ENCODE measurements around the gene TRIM67. TPM values are rescaled to one million over a fixed set of nuclear protein-coding genes. Genes with fewer than 3 reads are reported as not detected.

TRIM67 gene
- total and polyA plus RNA-seq, 2 of the 4 experiments (the other 2 are of a cell fraction) = not detected

- H3K56ac ChIP-seq (ENCODE audit: extremely low read depth, insufficient read depth, low read length) = no peak overlapping the region
- H3K79me1 ChIP-seq (ENCODE audit: low read depth in 1 of 2, low read length in 2 of 2) = no peaks in the 10 kb centered on the region
- H3K18ac ChIP-seq (ENCODE audit: low read depth, low read length) = no peak overlapping the region
- dilution Hi-C loops (cut with HindIII; ENCODE audit: low sequenced_read_pairs, unreplicated experiment) = no loop called here
- H3K9me1 ChIP-seq (ENCODE audit: insufficient read depth, low read length) = no peaks in the 10 kb centered on the region
- H3K9ac ChIP-seq (ENCODE audit: low read depth, low read length) = no peak overlapping the region
- ChIA-PET CTCF (interaction anchor here (0.6 kb wide), 1 partner anchor 186 kb away, joined by 3 read pairs; no protein-coding TSS in a partner anchor), POLR2A (ENCODE audit: unreplicated experiment) (no interaction called here)
- H2AK9ac ChIP-seq (replicated peaks; ENCODE audit: low read depth, low read length, poor library complexity) = no peak overlapping the region
- no peak overlapping the region for H4K8ac ChIP-seq (ENCODE audit: low read depth in 2 of 2, low read length in 2 of 2)
- no peak overlapping the region for H3K27ac ChIP-seq (ENCODE audit: insufficient read depth, low read length)
- DNase-seq = no peak
- no peak overlapping the region for H4K5ac ChIP-seq (ENCODE audit: low read depth, low read length)
- BruUV-seq (replicated peaks) = no TSS peak
- H3K4me3 ChIP-seq (ENCODE audit: insufficient read depth, low read depth, low read length) = no peak overlapping the region
- no peak for TF ChIP-seq BHLHE40 (IDR thresholded peaks at IDR 0.05; ENCODE audit: low read depth, low read length)
- TF ChIP-seq MAFK (IDR thresholded peaks at IDR 0.05; ENCODE audit: low read depth, low read length) = no peak
- no peak for TF ChIP-seq MXI1 (IDR thresholded peaks at IDR 0.05; ENCODE audit: borderline replicate concordance, low read depth, low read length)
- TF ChIP-seq SMC3 (IDR thresholded peaks at IDR 0.05; ENCODE audit: low read depth, low read length) = no peak
- no peak for TF ChIP-seq MAZ (IDR thresholded peaks at IDR 0.05; ENCODE audit: borderline replicate concordance, low read depth, low read length)
- no peak for TF ChIP-seq CEBPB (IDR thresholded peaks at IDR 0.05; ENCODE audit: low read depth, low read length)
- ATAC-seq (ENCODE audit: low read depth) = no peak
- H2AK5ac ChIP-seq (ENCODE audit: low read depth, low read length) = no peak overlapping the region
- no peak overlapping the region for H3K4me2 ChIP-seq (ENCODE audit: low read depth, low read length)
- no peaks in the 10 kb centered on the region for H3K9me3 ChIP-seq (ENCODE audit: control insufficient read depth, insufficient read depth, low read length)
- H2BK15ac ChIP-seq (ENCODE audit: low read depth, low read length) = no peak overlapping the region
- in situ Hi-C loops (cut with MboI; ENCODE audit: low sequenced_read_pairs) = no loop called here
- H3K36me3 ChIP-seq (ENCODE audit: control insufficient read depth, insufficient read depth, low read length) = no peaks in the 10 kb centered on the region
- 57% methylated on average over 1 of the region's 6 CpGs; no CpG with 5 or more reads in 1 of the 2 experiments for WGBS, 2 experiments (ENCODE audit: extremely low coverage in 2 of 2, insufficient read length in 1 of 2)
- H3K4ac ChIP-seq (ENCODE audit: low read depth, low read length) = no peak overlapping the region
- H4K20me1 ChIP-seq (ENCODE audit: insufficient read depth, low read length) = no peaks in the 10 kb centered on the region
- H2BK20ac ChIP-seq (ENCODE audit: low read depth, low read length) = no peak overlapping the region
- H4K91ac ChIP-seq (ENCODE audit: insufficient read depth, low read depth, low read length) = no peak overlapping the region
- H2AFZ ChIP-seq (replicated peaks; ENCODE audit: low read length, poor library complexity) = no peak overlapping the region
- intact Hi-C loops (cut with micrococcal nuclease) = no loop called here
- no peaks in the 10 kb centered on the region for H3K4me1 ChIP-seq (ENCODE audit: control insufficient read depth, insufficient read depth, low read length)
- H3K14ac ChIP-seq (replicated peaks; ENCODE audit: low read depth, low read length) = no peak overlapping the region
- H2BK120ac ChIP-seq (ENCODE audit: low read depth, low read length) = no peak overlapping the region
- peaks cover 4% of the 10 kb centered on the region for H3K27me3 ChIP-seq (ENCODE audit: control insufficient read depth, insufficient read depth, low read length)
- H2BK5ac ChIP-seq (ENCODE audit: low read depth, low read length, poor library complexity, severe bottlenecking) = no peak overlapping the region
- H3K23ac ChIP-seq (ENCODE audit: low read depth, low read length) = no peak overlapping the region
These were observed 9.9 kb downstream of the TRIM67 start for GRCh38 chr1:231171623-231172197.

All from IMR-90 (cell line).